ENCODE measurements around the gene CACNA1F. TPM values are rescaled to one million over a fixed set of nuclear protein-coding genes. Genes with fewer than 3 reads are reported as not detected.

Gene CACNA1F
- total and polyA plus RNA-seq, 12 donors: 0.03 to 0.42 (median 0.11) TPM; not detected in 4

GRCh38 chrX:49186125-49187027 is 46.8 kb downstream of the CACNA1F start, which contains the start of gene PRICKLE3:
TSS of gene PRICKLE3 (minus strand) at chrX:49186373. CDS start at chrX:49186297, 76 bp downstream.
- no peaks in the 10 kb centered on the region for H3K9me3 ChIP-seq
- peak within 1 kb of the TSS; percentile 54 to 90 (median 81) for H3K27ac ChIP-seq
- peak in 7 of 9 donors; percentile 24 to 65 (median 42) for TF ChIP-seq CTCF (IDR thresholded peaks at IDR 0.05)
- DNase-seq (peak; percentile 82 to 86), ATAC-seq (peak; percentile 48 to 63 (median 51))
- no peaks in the 10 kb centered on the region for H3K27me3 ChIP-seq
- peaks cover 0 to 18% (median 0%) of the 10 kb centered on the region in 9 donors for H3K36me3 ChIP-seq
- peaks cover 0 to 30% (median 11%) of the 10 kb centered on the region in 9 donors for H3K4me1 ChIP-seq
- intact Hi-C loops (cut with DNase I): no loop called here
- H3K4me3 ChIP-seq: peak within 1 kb of the TSS; percentile 14 to 63 (median 56)
- 10 to 11% methylated on average over 48 to 62 of the region's 62 CpGs for WGBS, 2 donors

DNA sequence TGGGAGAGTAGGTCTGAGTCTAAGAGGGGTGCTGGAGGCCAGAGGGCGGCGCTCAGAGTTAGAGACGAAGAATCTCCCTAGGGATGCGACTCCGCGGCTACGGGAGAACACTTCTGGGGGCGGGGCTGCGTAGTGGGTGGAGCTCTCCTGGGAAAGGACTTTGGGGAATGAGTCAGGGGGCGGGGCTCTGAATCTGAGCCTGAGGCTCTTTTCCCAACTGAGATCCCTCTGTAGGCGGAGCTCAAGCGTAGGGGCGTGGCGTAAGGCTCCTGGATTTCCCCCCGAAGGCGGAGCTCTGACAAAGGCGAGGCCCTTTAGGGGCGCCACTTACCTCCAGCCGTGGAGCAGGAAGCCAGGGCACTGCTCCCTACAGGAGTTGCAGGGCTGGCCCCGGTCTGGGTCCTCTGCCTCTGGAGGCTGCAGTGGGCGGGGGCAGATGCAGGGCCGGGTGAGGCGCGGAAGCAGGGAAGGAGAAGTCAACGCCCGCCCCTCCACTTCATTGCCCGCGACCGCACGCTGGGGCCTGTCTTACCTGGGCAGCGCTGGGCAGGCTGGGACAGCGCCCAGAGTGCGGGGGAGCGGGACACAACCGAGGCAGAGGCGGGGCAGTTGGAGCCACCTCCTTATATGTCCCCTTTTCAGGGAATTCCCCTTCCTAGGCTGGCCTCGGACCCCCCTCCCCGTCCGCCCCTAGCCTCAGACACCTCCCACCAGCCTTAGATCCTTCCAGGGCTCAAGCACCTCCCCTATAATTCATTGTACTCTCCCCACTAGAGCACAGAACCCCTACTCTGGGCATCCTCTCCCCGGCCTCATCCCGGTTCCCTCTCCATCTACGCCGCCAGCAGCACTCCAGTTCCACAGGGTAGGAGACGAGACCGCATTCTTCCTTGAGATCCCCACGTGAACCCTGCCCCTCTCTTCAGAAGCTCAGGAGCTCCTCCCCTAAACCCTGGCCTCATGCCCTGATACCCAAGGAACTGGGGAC is 48.6 kb downstream of the CACNA1F start:
- ATAC-seq (peak; percentile 83 to 92 (median 86)), DNase-seq (peak; percentile 90 to 92)
- H3K27me3 ChIP-seq: no peaks in the 10 kb centered on the region
- 7 to 9% methylated on average over 25 to 45 of the region's 46 CpGs for WGBS, 2 donors
- no peaks in the 10 kb centered on the region for H3K9me3 ChIP-seq
- intact Hi-C loops (cut with DNase I): loop anchor here in 1 of 10 donors (2.0 kb wide), 1 partner anchor 20 kb away; no protein-coding TSS in a partner anchor
- peaks cover 0 to 30% (median 0%) of the 10 kb centered on the region in 9 donors for H3K36me3 ChIP-seq
- peak overlapping the region in 9 of 10 donors; percentile 40 to 63 (median 58) for H3K4me3 ChIP-seq
- peak overlapping the region in 9 of 10 donors; percentile 41 to 90 (median 80) for H3K27ac ChIP-seq
- TF ChIP-seq CTCF (IDR thresholded peaks at IDR 0.05): peak in 1 of 9 donors; percentile 11
- H3K4me1 ChIP-seq: peaks cover 0 to 22% (median 6%) of the 10 kb centered on the region in 9 donors

GRCh38 chrX:49183701-49184281 is 49.3 kb downstream of the CACNA1F start:
- intact Hi-C loops (cut with DNase I): loop anchor here in 1 of 10 donors (2.0 kb wide), 1 partner anchor 19 kb away; no protein-coding TSS in a partner anchor
- ATAC-seq: peak in 3 of 8 donors; percentile 1 to 7 (median 1)

More at GRCh38 chrX:49183701-49184281, 49.3 kb downstream of the CACNA1F start:
- peaks cover 0 to 38% (median 0%) of the 10 kb centered on the region in 9 donors for H3K36me3 ChIP-seq
- H3K9me3 ChIP-seq: no peaks in the 10 kb centered on the region
- peak overlapping the region in 6 of 10 donors; percentile 41 to 90 (median 58) for H3K27ac ChIP-seq
- 54 to 69% methylated on average over 18 of the region's 18 CpGs for WGBS, 2 donors
- H3K27me3 ChIP-seq: no peaks in the 10 kb centered on the region
- TF ChIP-seq CTCF (IDR thresholded peaks at IDR 0.05): no peak
- peak in 1 of 2 donors; percentile 30 for DNase-seq
- H3K4me1 ChIP-seq: peaks cover 0 to 18% (median 6%) of the 10 kb centered on the region in 9 donors
- peak overlapping the region in 4 of 10 donors; percentile 61 to 63 (median 62) for H3K4me3 ChIP-seq

Measured in heart right ventricle (tissue), 16 donors.